Endodermal cell (in vitro differentiated cells): ENCODE data around the gene TMEM154. TPM values are rescaled to one million over a fixed set of nuclear protein-coding genes. Genes with fewer than 3 reads are reported as not detected.

ENCODE experiments used
- DNase-seq: peaks from one replicate; pipeline ENCODE4 v3.0.0-alpha.2; 2017
- H3K27ac ChIP-seq: 2 replicates; pipeline ENCODE4 v1.5.1; 2013; ENCODE audit warnings: mild to moderate bottlenecking, low read depth, low read length, moderate library complexity
- H3K27me3 ChIP-seq: 2 replicates; pipeline ENCODE4 v1.6.1; 2013; ENCODE audit warnings: mild to moderate bottlenecking, low read length, moderate library complexity; ENCODE audit not compliant: insufficient read depth, control insufficient read depth, poor library complexity, severe bottlenecking
- H3K36me3 ChIP-seq: 2 replicates; pipeline ENCODE4 v1.7.0; 2013; ENCODE audit warnings: mild to moderate bottlenecking, low read length, moderate library complexity; ENCODE audit not compliant: control insufficient read depth, insufficient read depth
- H3K4me1 ChIP-seq: one replicate; pipeline ENCODE4 v1.7.0; 2013; ENCODE audit warnings: low read length; ENCODE audit not compliant: control insufficient read depth, insufficient read depth
- H3K4me3 ChIP-seq: 2 replicates; pipeline ENCODE4 v1.5.1; 2013; ENCODE audit warnings: mild to moderate bottlenecking, low read length, moderate library complexity
- H3K9ac ChIP-seq: 2 replicates; pipeline ENCODE4 v1.6.1; 2013; ENCODE audit warnings: mild to moderate bottlenecking, low read length, moderate library complexity; ENCODE audit not compliant: poor library complexity, severe bottlenecking; ENCODE audit errors: extremely low read depth
- H3K9me3 ChIP-seq: 2 replicates; pipeline ENCODE4 v1.6.1; 2013; ENCODE audit warnings: mild to moderate bottlenecking, low read length, moderate library complexity; ENCODE audit not compliant: control insufficient read depth
- H3K27ac Mint-ChIP-seq: 2 replicates; pipeline ENCODE4 v1.8.0; 2020; ENCODE audit warnings: mixed read lengths
- H3K27me3 Mint-ChIP-seq: 2 replicates; pipeline ENCODE4 v1.8.0; 2021; ENCODE audit warnings: mild to moderate bottlenecking, mixed read lengths; ENCODE audit not compliant: insufficient read depth
- H3K36me3 Mint-ChIP-seq: 2 replicates; pipeline ENCODE4 v1.8.0; 2020; ENCODE audit warnings: low read depth, mixed read lengths
- H3K4me1 Mint-ChIP-seq: 2 replicates; pipeline ENCODE4 v1.8.0; 2020; ENCODE audit warnings: mixed read lengths
- H3K4me3 Mint-ChIP-seq: 2 replicates; pipeline ENCODE4 v1.8.0; 2020; ENCODE audit warnings: mild to moderate bottlenecking, moderate library complexity, mixed read lengths
- H3K9me3 Mint-ChIP-seq: 2 replicates; pipeline ENCODE4 v1.8.0; 2020; ENCODE audit warnings: mild to moderate bottlenecking, mixed read lengths
- CTCF ChIP-seq: fragments of 200-600 bp; sonication (generic); conservative IDR thresholded peaks from 2 replicates; pipeline ENCODE4 v1.5.0; 2021; ENCODE audit warnings: antibody characterized with exemption, mild to moderate bottlenecking
- WGBS, 2 experiments: methylation state at CpG; one replicate each; pipeline versions ENCODE4 v1.1.5 to v1.1.7; 2013; ENCODE audit warnings: missing lambda C conversion rate in 2 of 2, mixed read lengths in 1 of 2; ENCODE audit not compliant: insufficient coverage in 1 of 2, insufficient read length in 1 of 2; 5-methylcytosine and 5-hydroxymethylcytosine counted together
- total RNA-seq, 2 donors: library from RNA; stranded (reverse); fragmentation: NEBNext Ultra II Directional in 1 of 2; extraction: Animal tissue kit (Norgen Biotek cat#: 25700) in 1 of 2; gene quantifications; 2 replicates in 1 of 2; 3 replicates in 1 of 2; pipeline ENCODE4 v1.2.1, GENCODE V29; 2021

TMEM154 gene
- total RNA-seq, 2 donors from 2014 or later, result 0.81 to 1.6 TPM

- Mint-ChIP-seq H3K36me3 (no peaks in the 10 kb centered on the region), H3K27me3 (no peaks in the 10 kb centered on the region), H3K27ac (peak overlapping the region; percentile 6), H3K4me3 (no peak overlapping the region), H3K9me3 (peaks cover 8% of the 10 kb centered on the region), H3K4me1 (peaks cover 40% of the 10 kb centered on the region)
- Histone ChIP-seq H3K9me3 (peaks cover 12% of the 10 kb centered on the region), H3K9ac (no peak overlapping the region), H3K36me3 (no peaks in the 10 kb centered on the region), H3K27ac (peak overlapping the region; percentile 61), H3K4me3 (no peak overlapping the region), H3K4me1 (peaks cover 11% of the 10 kb centered on the region), H3K27me3 (no peaks in the 10 kb centered on the region)
- peak; percentile 88 for DNase-seq
- WGBS, 2 experiments, result 48 to 62% methylated on average over 10 of the region's 10 CpGs
- no peak for TF ChIP-seq CTCF
Measured at GRCh38 chr4:152605641-152606335, 74.0 kb downstream of the TMEM154 start.

DNA sequence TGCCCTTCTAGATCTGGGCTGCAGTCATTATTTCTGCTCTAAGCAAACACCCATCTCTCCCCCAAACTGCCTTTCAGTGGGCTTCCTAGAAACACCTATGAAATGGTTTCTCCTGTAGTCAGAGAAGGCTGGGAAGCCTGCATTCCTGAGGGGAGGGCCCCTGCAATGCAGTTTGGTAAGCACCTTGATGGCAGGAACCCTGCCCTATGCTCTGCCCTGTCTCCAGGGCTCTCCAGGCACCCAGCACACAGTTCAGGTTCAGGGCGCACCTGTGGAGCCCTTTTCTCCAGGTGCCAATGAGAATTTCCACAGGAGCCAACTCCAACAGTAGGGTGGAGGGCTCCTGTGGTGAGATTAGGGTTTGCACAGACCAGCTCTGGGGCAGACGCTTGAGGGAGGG, 74.8 kb downstream of the TMEM154 start:
- Histone ChIP-seq H3K27me3 (no peaks in the 10 kb centered on the region), H3K9me3 (peaks cover 12% of the 10 kb centered on the region), H3K27ac (no peak overlapping the region), H3K9ac (no peak overlapping the region), H3K4me3 (peak overlapping the region; percentile 47), H3K36me3 (no peaks in the 10 kb centered on the region), H3K4me1 (peaks cover 11% of the 10 kb centered on the region)
- no peaks in the 10 kb centered on the region for H3K27me3 Mint-ChIP-seq
- no peak overlapping the region for H3K4me3 Mint-ChIP-seq
- peak overlapping the region; percentile 6 for H3K27ac Mint-ChIP-seq
- TF ChIP-seq CTCF, result no peak
- no peaks in the 10 kb centered on the region for H3K36me3 Mint-ChIP-seq
- H3K4me1 Mint-ChIP-seq, result peaks cover 39% of the 10 kb centered on the region
- 50 to 83% methylated on average over 1 to 2 of the region's 2 CpGs for WGBS, 2 experiments
- H3K9me3 Mint-ChIP-seq, result peaks cover 8% of the 10 kb centered on the region
- peak; percentile 77 for DNase-seq

GRCh38 chr4:152601156-152601555, 78.6 kb downstream of the TMEM154 start:
- H3K9ac ChIP-seq, result no peak overlapping the region
- Mint-ChIP-seq H3K4me3 (no peak overlapping the region), H3K36me3 (no peaks in the 10 kb centered on the region), H3K27me3 (no peaks in the 10 kb centered on the region), H3K4me1 (peaks cover 16% of the 10 kb centered on the region), H3K27ac (no peak overlapping the region), H3K9me3 (peaks cover 8% of the 10 kb centered on the region)
- peaks cover 12% of the 10 kb centered on the region for H3K9me3 ChIP-seq
- TF ChIP-seq CTCF, result no peak
- H3K27ac ChIP-seq, result no peak overlapping the region
- no peaks in the 10 kb centered on the region for H3K27me3 ChIP-seq
- no peak overlapping the region for H3K4me3 ChIP-seq
- no peaks in the 10 kb centered on the region for H3K36me3 ChIP-seq
- peak; percentile 36 for DNase-seq
- no peaks in the 10 kb centered on the region for H3K4me1 ChIP-seq
- whole genome bisulfite sequencing, 2 experiments, result 96% methylated on average over 5 of the region's 5 CpGs
